Coronary artery (tissue), 2 donors: Measurements from ENCODE around the gene CSF3.
A peak's percentile ranks its signal among the peaks of the same experiment; 100 is the strongest.

ENCODE experiments used
- DNase-seq: peaks from one replicate; pipeline ENCODE4 v3.0.0-alpha.2; 2017; ENCODE audit warnings: low spot score
- H3K27ac ChIP-seq, 2 donors: fragments of 200-600 bp; sonication (generic); one replicate each; pipeline ENCODE4 v1.5.1; 2016 to 2019
- H3K4me3 ChIP-seq: fragments of 200-600 bp; sonication (generic); 2 replicates; pipeline ENCODE4 v1.5.1; 2016; ENCODE audit warnings: mild to moderate bottlenecking, moderate library complexity
- TF ChIP-seq, protein P1 (sequence below): fragments of 200-600 bp; sonication (generic); IDR thresholded peaks from one replicate; pipeline ENCODE4 v1.5.1; 2019; ENCODE audit warnings: antibody characterized with exemption

CSF3 gene

DNA sequence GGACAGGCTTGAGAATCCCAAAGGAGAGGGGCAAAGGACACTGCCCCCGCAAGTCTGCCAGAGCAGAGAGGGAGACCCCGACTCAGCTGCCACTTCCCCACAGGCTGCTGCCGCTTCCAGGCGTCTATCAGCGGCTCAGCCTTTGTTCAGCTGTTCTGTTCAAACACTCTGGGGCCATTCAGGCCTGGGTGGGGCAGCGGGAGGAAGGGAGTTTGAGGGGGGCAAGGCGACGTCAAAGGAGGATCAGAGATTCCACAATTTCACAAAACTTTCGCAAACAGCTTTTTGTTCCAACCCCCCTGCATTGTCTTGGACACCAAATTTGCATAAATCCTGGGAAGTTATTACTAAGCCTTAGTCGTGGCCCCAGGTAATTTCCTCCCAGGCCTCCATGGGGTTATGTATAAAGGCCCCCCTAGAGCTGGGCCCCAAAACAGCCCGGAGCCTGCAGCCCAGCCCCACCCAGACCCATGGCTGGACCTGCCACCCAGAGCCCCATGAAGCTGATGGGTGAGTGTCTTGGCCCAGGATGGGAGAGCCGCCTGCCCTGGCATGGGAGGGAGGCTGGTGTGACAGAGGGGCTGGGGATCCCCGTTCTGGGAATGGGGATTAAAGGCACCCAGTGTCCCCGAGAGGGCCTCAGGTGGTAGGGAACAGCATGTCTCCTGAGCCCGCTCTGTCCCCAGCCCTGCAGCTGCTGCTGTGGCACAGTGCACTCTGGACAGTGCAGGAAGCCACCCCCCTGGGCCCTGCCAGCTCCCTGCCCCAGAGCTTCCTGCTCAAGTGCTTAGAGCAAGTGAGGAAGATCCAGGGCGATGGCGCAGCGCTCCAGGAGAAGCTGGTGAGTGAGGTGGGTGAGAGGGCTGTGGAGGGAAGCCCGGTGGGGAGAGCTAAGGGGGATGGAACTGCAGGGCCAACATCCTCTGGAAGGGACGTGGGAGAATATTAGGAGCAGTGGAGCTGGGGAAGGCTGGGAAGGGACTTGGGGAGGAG lies at the start of gene CSF3:
TSS of gene CSF3 (plus strand) at position 436 of the 993 bp plus-strand sequence. CDS start at position 471, 35 bp downstream.
- H3K4me3 ChIP-seq = no peak within 1 kb of the TSS

DNA sequence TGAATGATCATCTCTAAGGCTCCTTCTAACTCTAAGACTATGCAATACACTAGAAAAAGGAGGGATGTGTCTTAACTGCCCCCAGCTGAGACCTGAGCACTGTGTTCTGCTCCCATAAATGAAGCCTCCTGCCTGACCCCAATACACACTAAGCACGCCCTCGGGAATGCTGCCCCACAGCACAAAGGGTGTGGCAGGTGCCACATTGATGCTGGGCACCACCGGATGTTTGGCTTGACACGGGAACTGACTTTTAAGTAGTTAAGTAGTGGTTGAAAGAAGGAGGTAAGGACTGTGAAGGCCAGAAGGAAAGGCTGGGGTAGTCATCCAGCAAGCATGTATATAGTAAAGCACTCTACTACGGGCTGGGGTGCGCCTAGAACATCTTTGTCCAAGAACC lies 48.5 kb upstream of the CSF3 start:
- H3K27ac ChIP-seq = peak overlapping the region in 1 of 2 donors; percentile 61
- no peak for DNase-seq
- TF ChIP-seq, protein P1, sequence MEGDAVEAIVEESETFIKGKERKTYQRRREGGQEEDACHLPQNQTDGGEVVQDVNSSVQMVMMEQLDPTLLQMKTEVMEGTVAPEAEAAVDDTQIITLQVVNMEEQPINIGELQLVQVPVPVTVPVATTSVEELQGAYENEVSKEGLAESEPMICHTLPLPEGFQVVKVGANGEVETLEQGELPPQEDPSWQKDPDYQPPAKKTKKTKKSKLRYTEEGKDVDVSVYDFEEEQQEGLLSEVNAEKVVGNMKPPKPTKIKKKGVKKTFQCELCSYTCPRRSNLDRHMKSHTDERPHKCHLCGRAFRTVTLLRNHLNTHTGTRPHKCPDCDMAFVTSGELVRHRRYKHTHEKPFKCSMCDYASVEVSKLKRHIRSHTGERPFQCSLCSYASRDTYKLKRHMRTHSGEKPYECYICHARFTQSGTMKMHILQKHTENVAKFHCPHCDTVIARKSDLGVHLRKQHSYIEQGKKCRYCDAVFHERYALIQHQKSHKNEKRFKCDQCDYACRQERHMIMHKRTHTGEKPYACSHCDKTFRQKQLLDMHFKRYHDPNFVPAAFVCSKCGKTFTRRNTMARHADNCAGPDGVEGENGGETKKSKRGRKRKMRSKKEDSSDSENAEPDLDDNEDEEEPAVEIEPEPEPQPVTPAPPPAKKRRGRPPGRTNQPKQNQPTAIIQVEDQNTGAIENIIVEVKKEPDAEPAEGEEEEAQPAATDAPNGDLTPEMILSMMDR = no peak
- H3K4me3 ChIP-seq = no peak overlapping the region

More for the DNA sequence above, at the start of gene CSF3:
- peak within 1 kb of the TSS in 1 of 2 donors; percentile 42 for H3K27ac ChIP-seq
- DNase-seq = no peak
- TF ChIP-seq, protein P1 = no peak

DNA sequence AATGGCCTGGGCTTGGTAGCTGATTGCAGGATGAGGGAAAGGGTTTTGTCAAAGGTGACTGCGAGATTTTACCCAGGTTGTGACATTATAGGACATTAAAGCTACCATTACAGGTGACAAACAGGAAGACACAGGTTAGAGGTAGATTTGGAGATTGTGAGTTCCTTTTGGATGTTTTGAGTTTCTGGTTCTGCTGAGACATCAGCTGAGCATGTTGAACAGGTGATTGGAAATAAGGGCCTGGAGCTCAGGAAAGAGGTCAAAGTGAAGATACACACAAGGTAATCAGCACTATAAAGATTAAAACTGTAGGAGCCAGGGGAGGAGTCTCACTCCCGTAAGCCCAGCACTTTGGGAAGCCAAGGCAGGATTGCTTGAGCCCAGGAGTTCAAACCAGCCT lies 46.5 kb upstream of the CSF3 start:
- DNase-seq = no peak
- TF ChIP-seq, protein P1 = no peak

GRCh38 chr17:39969375-39969774 lies 45.9 kb upstream of the CSF3 start:
- H3K27ac ChIP-seq = no peak overlapping the region
- no peak for DNase-seq
- TF ChIP-seq, protein P1 = no peak
- H3K4me3 ChIP-seq = no peak overlapping the region

More for the DNA sequence above, 46.5 kb upstream of the CSF3 start:
- H3K4me3 ChIP-seq = no peak overlapping the region
- peak overlapping the region in 1 of 2 donors; percentile 70 for H3K27ac ChIP-seq

DNA sequence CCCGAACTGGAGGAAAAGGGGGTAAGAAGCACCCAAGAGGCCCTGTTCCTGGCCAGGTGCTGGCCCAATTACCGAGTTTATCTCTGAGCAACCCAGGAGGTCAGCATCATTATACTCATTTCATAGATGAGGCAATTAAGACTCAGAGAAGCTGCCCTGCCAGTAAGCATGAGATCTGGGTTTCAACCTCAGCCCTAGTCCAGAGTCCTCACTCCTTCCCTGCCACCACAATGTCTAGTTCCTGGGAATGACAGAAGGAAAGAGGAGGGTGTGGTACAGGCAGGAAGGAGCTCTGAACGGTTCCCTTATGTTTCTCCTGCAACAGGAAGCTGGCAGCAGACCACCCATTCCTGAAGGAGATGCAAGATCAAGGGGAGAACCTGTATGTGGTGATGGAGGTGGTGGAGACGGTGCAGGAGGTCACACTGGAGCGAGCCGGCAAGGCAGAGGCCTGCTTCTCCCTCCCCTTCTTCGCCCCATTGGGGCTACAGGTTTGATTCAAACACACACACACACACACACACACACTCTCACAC lies 45.0 kb upstream of the CSF3 start:
- no peak for DNase-seq
- no peak overlapping the region for H3K27ac ChIP-seq
- TF ChIP-seq, protein P1 = no peak
- no peak overlapping the region for H3K4me3 ChIP-seq

GRCh38 chr17:39971076-39971603 lies 44.1 kb upstream of the CSF3 start:
- TF ChIP-seq, protein P1 = no peak
- Histone ChIP-seq H3K27ac (peak overlapping the region in 1 of 2 donors; percentile 46), H3K4me3 (no peak overlapping the region)
- no peak for DNase-seq
